Measurements from ENCODE around the gene CCDC82. TPM values are rescaled to one million over a fixed set of nuclear protein-coding genes. Genes with fewer than 3 reads are reported as not detected.

The CCDC82 gene
- total RNA-seq, 1 donor from 2014 or later: 29.0 TPM

DNA sequence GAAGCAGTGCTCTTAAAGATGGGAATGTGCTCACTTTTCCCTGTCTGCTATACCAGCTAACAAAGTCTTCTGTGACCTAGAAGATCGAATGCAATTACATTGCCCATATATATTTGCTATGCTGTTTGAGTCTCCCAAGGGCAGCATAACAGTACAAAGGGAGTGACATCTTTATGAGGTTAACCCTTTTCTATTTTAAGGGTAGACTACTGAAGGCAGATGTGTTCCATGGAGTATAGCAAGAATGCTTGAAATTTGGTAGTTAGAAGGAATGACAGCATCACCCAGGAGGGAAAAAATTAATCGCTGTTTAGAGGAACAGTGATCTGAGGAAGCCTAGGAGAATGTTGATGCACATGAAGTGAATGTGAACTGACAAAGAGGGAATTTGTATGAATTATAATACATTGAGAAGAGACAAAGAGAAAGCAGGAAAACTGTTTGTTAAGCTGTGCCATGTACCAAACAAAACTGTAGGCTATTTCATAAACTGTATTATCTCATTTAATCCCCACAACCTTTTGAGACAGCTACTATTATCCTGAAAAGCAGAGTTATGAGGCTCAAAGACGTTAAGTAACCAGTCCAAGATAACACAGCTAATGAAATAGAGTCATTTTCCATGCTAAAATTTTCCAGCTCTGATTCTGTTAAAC, 59.7 kb downstream of the CCDC82 start:
- no peak for DNase-seq (ENCODE audit: low spot score)

- DNase-seq (ENCODE audit: low spot score): no peak
These were observed 60.3 kb downstream of the CCDC82 start for GRCh38 chr11:96329419-96329818.

GRCh38 chr11:96328395-96329010, 61.2 kb downstream of the CCDC82 start:
- no peak for DNase-seq (ENCODE audit: low spot score)

DNA sequence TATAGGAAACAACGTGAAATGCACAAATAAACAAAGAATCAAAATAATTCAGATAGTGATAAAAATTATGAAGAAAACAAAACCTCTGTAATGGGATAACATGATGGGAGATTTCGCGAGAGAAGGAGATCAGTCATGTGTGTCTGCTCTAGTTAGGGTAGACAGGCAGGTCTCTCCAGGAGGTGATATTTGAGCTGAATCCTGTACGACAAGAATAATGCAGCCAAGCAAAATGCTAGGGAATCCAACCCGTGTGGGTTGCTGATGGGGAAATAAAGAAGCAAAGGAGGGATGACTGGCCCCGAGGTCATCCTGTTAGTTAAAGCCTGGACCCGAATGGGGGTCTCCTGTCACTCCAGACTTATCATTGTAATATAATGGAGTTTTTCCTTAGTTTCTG, 62.8 kb downstream of the CCDC82 start:
- no peak for DNase-seq (ENCODE audit: low spot score)

DNA sequence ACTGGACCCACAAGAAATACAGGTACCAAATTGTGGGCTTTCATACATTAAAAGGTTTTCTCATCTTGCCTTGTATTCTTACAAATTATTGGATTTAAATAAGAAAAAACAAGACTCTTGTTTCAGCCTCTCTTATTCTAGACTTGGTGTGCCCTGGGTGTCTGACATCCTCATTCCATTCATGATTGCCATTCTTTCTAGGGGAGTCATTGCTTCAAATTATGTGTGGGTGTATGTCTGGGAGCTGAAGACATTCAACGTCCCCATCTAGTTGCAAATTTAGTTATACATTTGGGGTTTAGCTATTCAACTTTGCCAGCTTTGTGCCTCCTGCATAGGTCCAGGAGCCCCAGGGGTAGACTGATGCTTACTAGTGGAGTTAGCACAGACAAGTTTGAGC, 64.8 kb downstream of the CCDC82 start:
- no peak for DNase-seq (ENCODE audit: low spot score)

DNA sequence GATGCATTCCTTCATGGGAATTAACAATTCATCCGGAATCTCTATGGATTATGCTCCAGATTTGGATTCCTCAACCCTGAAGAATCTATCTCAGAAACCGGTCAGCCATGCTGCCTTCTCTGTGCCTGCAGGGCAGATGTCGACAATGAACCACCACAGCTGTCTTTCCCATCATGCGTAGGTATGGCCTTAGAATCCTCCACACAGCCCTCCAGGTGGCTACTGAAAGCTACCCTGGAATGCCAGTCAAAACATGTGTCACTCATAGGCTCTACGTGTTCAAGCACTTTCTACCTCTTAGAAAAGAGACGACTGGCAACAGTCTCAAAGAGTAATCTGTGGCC, 66.1 kb downstream of the CCDC82 start:
- DNase-seq (ENCODE audit: low spot score): no peak

GRCh38 chr11:96322775-96323641, 66.7 kb downstream of the CCDC82 start:
- DNase-seq (ENCODE audit: low spot score): no peak

DNA sequence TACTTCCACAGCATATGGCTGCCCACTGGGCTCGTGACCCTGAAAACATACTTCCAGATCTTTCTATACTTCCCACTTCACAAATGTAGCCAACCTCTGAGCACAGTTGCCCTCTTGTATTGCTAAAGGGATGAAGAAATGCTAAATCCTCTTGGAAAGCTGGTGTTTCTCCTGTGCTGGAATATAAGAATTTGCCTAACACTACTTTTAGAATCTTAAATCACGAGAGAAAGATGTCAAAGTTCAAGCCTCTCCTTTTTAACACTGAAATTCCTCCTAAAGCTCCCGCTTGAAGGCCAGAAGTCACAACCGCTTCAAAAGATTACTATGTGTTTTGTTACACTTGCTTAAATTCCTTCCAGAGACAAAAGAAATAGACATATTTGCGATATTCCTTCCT, 68.6 kb downstream of the CCDC82 start:
- DNase-seq (ENCODE audit: low spot score): no peak

DNA sequence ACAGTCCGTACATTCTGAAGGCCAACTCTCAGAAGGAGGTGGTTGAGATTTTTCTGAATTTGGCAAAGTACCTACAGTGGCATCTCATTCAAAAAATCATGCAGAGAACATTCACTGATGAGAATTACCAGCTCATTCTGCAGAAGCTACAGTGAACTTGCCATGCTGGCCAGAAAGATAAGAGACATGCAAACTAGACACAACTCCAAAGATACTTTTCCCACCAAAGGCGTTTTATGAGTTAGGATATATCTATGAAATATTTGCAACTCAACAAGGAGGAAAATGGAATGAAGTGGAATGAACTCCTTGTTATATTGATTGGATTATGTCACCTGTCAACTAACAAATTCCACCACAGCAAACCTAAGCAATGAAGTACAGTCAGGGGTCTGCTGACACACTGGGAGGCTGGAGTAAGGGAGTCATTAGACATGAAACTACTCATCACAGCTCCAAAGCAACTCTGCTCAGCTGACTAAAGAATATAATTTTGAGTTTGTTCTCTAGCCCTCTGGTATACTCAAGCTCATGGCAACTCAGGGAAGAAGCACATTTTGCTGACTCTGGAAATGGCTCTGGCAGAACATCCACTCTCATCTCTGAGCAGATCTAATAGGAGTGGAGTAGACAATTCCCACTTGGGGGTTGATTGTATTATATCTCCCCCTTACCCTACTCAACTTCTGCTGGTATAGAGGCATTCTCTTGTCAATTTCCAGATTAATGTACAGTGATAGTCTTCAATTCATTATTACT, 69.6 kb downstream of the CCDC82 start:
- no peak for DNase-seq (ENCODE audit: low spot score)

GRCh38 chr11:96318850-96319249, 70.9 kb downstream of the CCDC82 start:
- no peak for DNase-seq (ENCODE audit: low spot score)

GRCh38 chr11:96318399-96318798, 71.3 kb downstream of the CCDC82 start:
- DNase-seq (ENCODE audit: low spot score): no peak

DNA sequence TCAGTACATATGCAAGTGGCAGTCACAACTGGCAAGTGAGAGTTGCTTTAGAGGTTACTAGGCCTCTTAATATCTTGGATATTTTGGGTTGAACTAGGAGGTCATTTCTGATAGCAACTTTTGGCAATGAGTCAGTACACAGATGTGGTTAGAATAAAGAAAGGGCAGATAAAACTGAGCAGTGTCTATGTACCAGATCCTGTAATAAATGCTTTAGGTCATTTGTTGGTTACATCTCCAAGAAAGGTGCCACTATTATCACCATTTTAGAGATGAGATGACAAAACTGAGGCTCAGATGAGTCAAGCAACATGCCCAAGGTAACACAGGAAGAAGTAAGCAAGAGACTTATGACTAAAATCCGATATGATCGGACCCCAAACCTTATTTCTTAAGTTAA, 71.7 kb downstream of the CCDC82 start:
- no peak for DNase-seq (ENCODE audit: low spot score)

GRCh38 chr11:96317571-96317970, 72.1 kb downstream of the CCDC82 start:
- DNase-seq (ENCODE audit: low spot score): no peak

DNA sequence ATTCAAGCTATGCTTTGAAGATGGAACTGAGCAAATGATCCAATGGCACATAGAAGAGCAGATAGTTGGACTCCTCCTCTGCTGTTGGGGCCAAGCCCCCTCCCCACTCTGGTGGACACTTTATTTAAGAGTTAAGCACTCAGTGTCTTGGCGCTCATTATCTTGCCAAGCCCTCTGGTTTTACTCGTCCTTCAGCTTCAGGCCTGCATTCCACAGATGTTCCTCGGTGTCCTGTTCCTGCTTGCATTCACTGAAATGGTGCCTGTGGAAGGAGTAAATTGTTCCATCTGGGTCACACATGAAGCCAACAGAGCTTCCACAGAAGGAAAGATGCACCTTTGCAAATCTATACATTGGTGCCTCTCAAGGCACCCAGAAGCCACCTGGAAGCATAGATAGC, 72.8 kb downstream of the CCDC82 start:
- DNase-seq (ENCODE audit: low spot score): no peak

- DNase-seq (ENCODE audit: low spot score): no peak
These were observed 74.2 kb downstream of the CCDC82 start for GRCh38 chr11:96315476-96315875.

GRCh38 chr11:96314326-96315020, 75.2 kb downstream of the CCDC82 start:
- DNase-seq (ENCODE audit: low spot score): no peak

- DNase-seq (ENCODE audit: low spot score): no peak
These were observed 76.5 kb downstream of the CCDC82 start for GRCh38 chr11:96313163-96313562.

- no peak for DNase-seq (ENCODE audit: low spot score)
These were observed 78.6 kb downstream of the CCDC82 start for GRCh38 chr11:96311120-96311568.

- DNase-seq (ENCODE audit: low spot score): no peak
These were observed 79.5 kb downstream of the CCDC82 start for GRCh38 chr11:96310236-96310635.

- DNase-seq (ENCODE audit: low spot score): no peak
These were observed 80.1 kb downstream of the CCDC82 start for GRCh38 chr11:96309643-96310017.

DNA sequence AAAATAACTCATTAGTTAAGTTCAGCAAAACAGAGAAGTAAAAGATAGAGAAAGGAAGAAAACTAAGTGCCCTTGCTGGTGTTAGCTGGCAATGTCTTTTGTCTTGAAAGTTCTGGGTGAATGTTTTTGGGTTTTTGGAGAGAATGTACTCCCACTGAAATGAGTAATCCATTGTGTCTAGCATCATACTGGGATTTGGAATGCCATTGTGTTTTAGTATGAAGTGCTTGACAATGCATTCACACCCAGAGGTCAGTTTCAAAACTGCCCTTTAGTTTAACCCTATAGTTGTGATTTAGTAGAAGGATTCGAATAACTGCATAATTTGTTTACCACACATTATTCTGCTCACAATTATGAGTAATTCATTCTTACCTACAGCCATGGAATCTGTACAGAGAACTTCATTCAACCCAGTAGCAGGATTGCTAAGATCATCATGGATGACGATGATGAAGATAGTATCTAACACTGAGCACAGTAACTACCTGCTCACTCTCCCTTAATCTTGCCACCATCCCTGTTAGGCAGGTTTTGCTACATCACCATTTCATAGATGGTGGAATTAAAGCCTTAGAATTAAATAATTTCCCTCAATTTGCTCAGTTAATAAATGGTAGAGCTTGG, 80.6 kb downstream of the CCDC82 start:
- DNase-seq (ENCODE audit: low spot score): no peak
